GM23248 (cell line): ENCODE measurements around the gene DCP1A. TPM values are rescaled to one million over a fixed set of nuclear protein-coding genes. Genes with fewer than 3 reads are reported as not detected.
A peak's percentile ranks its signal among the peaks of the same experiment; 100 is the strongest.

Experiments used
- DNase-seq: peaks from one replicate; pipeline ENCODE4 v3.0.0-alpha.2; 2015
- H2AFZ ChIP-seq: fragments of 200-600 bp; sonication (generic); 2 replicates; pipeline ENCODE4 v1.6.1; 2016; ENCODE audit warnings: antibody characterized with exemption
- H3F3A ChIP-seq: fragments of 200-600 bp; sonication (generic); 2 replicates; pipeline ENCODE4 v1.6.1; 2016; ENCODE audit warnings: mild to moderate bottlenecking, antibody characterized with exemption, mixed run types; ENCODE audit not compliant: insufficient read depth
- H3K27ac ChIP-seq: fragments of 200-600 bp; sonication (generic); 2 replicates; pipeline ENCODE4 v1.5.1; 2016; ENCODE audit warnings: mild to moderate bottlenecking
- H3K27me3 ChIP-seq: fragments of 200-600 bp; sonication (generic); replicated peaks from 2 replicates; pipeline ENCODE4 v1.6.1; 2016; ENCODE audit warnings: mild to moderate bottlenecking; ENCODE audit not compliant: insufficient read depth
- H3K36me3 ChIP-seq: fragments of 200-600 bp; sonication (generic); 2 replicates; pipeline ENCODE4 v1.6.1; 2016; ENCODE audit warnings: low read depth, mild to moderate bottlenecking
- H3K4me1 ChIP-seq: fragments of 200-600 bp; sonication (generic); 2 replicates; pipeline ENCODE4 v1.6.1; 2016; ENCODE audit warnings: mild to moderate bottlenecking; ENCODE audit not compliant: insufficient read depth
- H3K4me2 ChIP-seq: fragments of 200-600 bp; sonication (generic); one replicate; pipeline ENCODE4 v1.6.1; 2016; ENCODE audit warnings: mild to moderate bottlenecking; ENCODE audit not compliant: unreplicated experiment
- H3K4me3 ChIP-seq: fragments of 200-600 bp; sonication (generic); 2 replicates; pipeline ENCODE4 v1.5.1; 2016; ENCODE audit warnings: mild to moderate bottlenecking
- H3K79me2 ChIP-seq: fragments of 200-600 bp; sonication (generic); 2 replicates; pipeline ENCODE4 v1.6.1; 2016; ENCODE audit warnings: mild to moderate bottlenecking; ENCODE audit not compliant: insufficient read depth
- H3K9ac ChIP-seq: fragments of 200-600 bp; sonication (generic); 2 replicates; pipeline ENCODE4 v1.6.1; 2016; ENCODE audit warnings: mild to moderate bottlenecking
- H3K9me2 ChIP-seq: fragments of 200-600 bp; sonication (generic); 2 replicates; pipeline ENCODE4 v1.6.1; 2016; ENCODE audit warnings: mixed run types, mild to moderate bottlenecking, moderate library complexity; ENCODE audit not compliant: insufficient read depth
- H3K9me3 ChIP-seq: fragments of 200-600 bp; sonication (generic); one replicate; pipeline ENCODE4 v1.6.1; 2017; ENCODE audit warnings: low read depth
- H4K20me1 ChIP-seq: fragments of 200-600 bp; sonication (generic); 2 replicates; pipeline ENCODE4 v1.6.0; 2016; ENCODE audit not compliant: insufficient read depth
- EZH2 ChIP-seq: fragments of 200-600 bp; sonication (generic); IDR thresholded peaks from 2 replicates; pipeline ENCODE4 v1.6.1; 2018; ENCODE audit warnings: antibody characterized with exemption, mild to moderate bottlenecking; ENCODE audit not compliant: insufficient read depth, poor library complexity, severe bottlenecking
- EZH2phosphoT487 ChIP-seq: fragments of 200-600 bp; sonication (generic); IDR thresholded peaks from 2 replicates; pipeline ENCODE4 v1.6.1; 2018; ENCODE audit warnings: antibody characterized with exemption, moderate library complexity, mild to moderate bottlenecking, low read depth; ENCODE audit not compliant: insufficient read depth
- WGBS, 2 experiments: methylation state at CpG; one replicate each; pipeline ENCODE4 v1.1.6; 2015 to 2017; ENCODE audit warnings: low lambda C conversion rate in 2 of 2, low coverage in 1 of 2; ENCODE audit errors: missing lambda C conversion rate in 2 of 2; 5-methylcytosine and 5-hydroxymethylcytosine counted together
- in situ Hi-C: fragments of 300-500 bp; cut with MboI; formaldehyde crosslinking; loops from 2 replicates; pipeline ENCODE4 v1.15.0; 2020
- polyA plus RNA-seq: library from polyadenylated mRNA; unstranded; fragments of >200 nt; fragmentation: Nextera tagmentation; extraction: Ambion mirVana; gene quantifications from 2 replicates; pipeline ENCODE4 v1.2.1, GENCODE V29; 2016
- total RNA-seq: library from RNA; depleted of rRNA; stranded (reverse); fragments of >200 nt; shearing (Covaris generic); gene quantifications from 2 replicates; pipeline ENCODE4 v1.2.3, GENCODE V29; 2014

The DCP1A gene
- total and polyA plus RNA-seq, 2 experiments from 2014 or later, result 13.1 to 27.2 TPM

GRCh38 chr3:53267766-53268165 lies 79.6 kb downstream of the DCP1A start:
- in situ Hi-C loops, result no loop called here
- no peak for DNase-seq
- Histone ChIP-seq H2AFZ (peak overlapping the region; percentile 46; the same call in 1 of the 2 replicates), H3K4me3 (no peak overlapping the region), H3K4me2 (no peak overlapping the region), H3K36me3 (no peaks in the 10 kb centered on the region), H3K79me2 (no peaks in the 10 kb centered on the region), H3K4me1 (peaks cover 15% of the 10 kb centered on the region), H4K20me1 (no peaks in the 10 kb centered on the region), H3K27me3 (no peaks in the 10 kb centered on the region), H3K9me2 (no peaks in the 10 kb centered on the region), H3K27ac (no peak overlapping the region), H3F3A (peaks cover 13% of the 10 kb centered on the region; the same call in 1 of the 2 replicates), H3K9ac (no peak overlapping the region), H3K9me3 (no peaks in the 10 kb centered on the region)
- TF ChIP-seq EZH2phosphoT487 (no peak), EZH2 (no peak)

- Histone ChIP-seq H3K36me3 (no peaks in the 10 kb centered on the region), H3K4me3 (no peak overlapping the region), H3K79me2 (no peaks in the 10 kb centered on the region), H4K20me1 (no peaks in the 10 kb centered on the region), H3K4me1 (peaks cover 4% of the 10 kb centered on the region), H3F3A (0 out of 2 replicates have a peak, but pooled peaks cover 3% of the 10 kb centered on the region), H3K9me2 (no peaks in the 10 kb centered on the region), H2AFZ (no peak overlapping the region), H3K27me3 (no peaks in the 10 kb centered on the region), H3K9ac (no peak overlapping the region), H3K9me3 (no peaks in the 10 kb centered on the region), H3K27ac (no peak overlapping the region), H3K4me2 (no peak overlapping the region)
- WGBS, 2 experiments, result 80% methylated on average over 3 of the region's 3 CpGs
- DNase-seq, result no peak
- in situ Hi-C loops, result no loop called here
- TF ChIP-seq EZH2phosphoT487, result no peak
- TF ChIP-seq EZH2, result no peak
Measured at GRCh38 chr3:53264718-53265117, 82.6 kb downstream of the DCP1A start.

- H3K27me3 ChIP-seq, result no peaks in the 10 kb centered on the region
- TF ChIP-seq EZH2, result no peak
- no peak for TF ChIP-seq EZH2phosphoT487
- H4K20me1 ChIP-seq, result no peaks in the 10 kb centered on the region
- 96 to 97% methylated on average over 4 of the region's 4 CpGs for WGBS, 2 experiments
- H3K9ac ChIP-seq, result no peak overlapping the region
- H3K4me1 ChIP-seq, result no peaks in the 10 kb centered on the region
- H3K4me2 ChIP-seq, result no peak overlapping the region
- H3K36me3 ChIP-seq, result no peaks in the 10 kb centered on the region
- H3K9me2 ChIP-seq, result no peaks in the 10 kb centered on the region
- no peak overlapping the region for H3K27ac ChIP-seq
- H3F3A ChIP-seq, result no peaks in the 10 kb centered on the region
- H3K79me2 ChIP-seq, result no peaks in the 10 kb centered on the region
- no peak overlapping the region for H2AFZ ChIP-seq
- H3K9me3 ChIP-seq, result no peaks in the 10 kb centered on the region
- in situ Hi-C loops, result no loop called here
- H3K4me3 ChIP-seq, result no peak overlapping the region
- no peak for DNase-seq
Measured at GRCh38 chr3:53263907-53264306, 83.4 kb downstream of the DCP1A start.

- Histone ChIP-seq H3K36me3 (no peaks in the 10 kb centered on the region), H3K9me2 (no peaks in the 10 kb centered on the region), H3K27me3 (no peaks in the 10 kb centered on the region), H3K4me3 (no peak overlapping the region), H3F3A (no peaks in the 10 kb centered on the region), H3K4me1 (no peaks in the 10 kb centered on the region), H2AFZ (peak overlapping the region; percentile 68), H3K9ac (no peak overlapping the region), H3K79me2 (no peaks in the 10 kb centered on the region), H3K4me2 (no peak overlapping the region), H3K27ac (no peak overlapping the region), H4K20me1 (no peaks in the 10 kb centered on the region), H3K9me3 (no peaks in the 10 kb centered on the region)
- in situ Hi-C loops, result no loop called here
- WGBS, 2 experiments, result 81 to 93% methylated on average over 5 of the region's 5 CpGs
- no peak for TF ChIP-seq EZH2phosphoT487
- TF ChIP-seq EZH2, result no peak
- DNase-seq, result no peak
Measured at GRCh38 chr3:53261712-53262111, 85.6 kb downstream of the DCP1A start.

GRCh38 chr3:53260286-53260785 lies 87.0 kb downstream of the DCP1A start:
- H3K9me2 ChIP-seq, result no peaks in the 10 kb centered on the region
- no peak overlapping the region for H3K4me3 ChIP-seq
- peaks cover under 1% of the 10 kb centered on the region for H3K79me2 ChIP-seq
- no peak overlapping the region for H3K9ac ChIP-seq
- H3F3A ChIP-seq, result no peaks in the 10 kb centered on the region
- H3K27ac ChIP-seq, result no peak overlapping the region
- in situ Hi-C loops, result no loop called here
- DNase-seq, result no peak
- H2AFZ ChIP-seq, result no peak overlapping the region
- no peak overlapping the region for H3K4me2 ChIP-seq
- no peaks in the 10 kb centered on the region for H3K9me3 ChIP-seq
- H4K20me1 ChIP-seq, result no peaks in the 10 kb centered on the region
- TF ChIP-seq EZH2phosphoT487, result no peak
- no peak for TF ChIP-seq EZH2
- no peaks in the 10 kb centered on the region for H3K4me1 ChIP-seq
- H3K36me3 ChIP-seq, result no peaks in the 10 kb centered on the region
- no peaks in the 10 kb centered on the region for H3K27me3 ChIP-seq
- 77 to 84% methylated on average over 4 of the region's 4 CpGs for WGBS, 2 experiments
